Adrenal gland (tissue), 5 donors: ENCODE results near the gene KRT6B.

ENCODE experiments used
- CTCF ChIP-seq, 6 experiments: fragments of 450-650 bp in 4 of 6; fragments of 200-600 bp in 2 of 6; sonication (generic) in 1 of 6; IDR thresholded peaks; 1 replicate in 5 of 6; 2 replicates in 1 of 6; pipeline versions ENCODE4 v1.5.1 to v1.8.0; 2016 to 2021; ENCODE audit warnings: antibody characterized with exemption in 6 of 6, mild to moderate bottlenecking in 2 of 6, moderate library complexity in 1 of 6
- POLR2A ChIP-seq, 2 donors: fragments of 450-650 bp; IDR thresholded peaks; one replicate each; pipeline ENCODE4 v1.6.1; 2017; ENCODE audit warnings: antibody characterized with exemption in 2 of 2, mild to moderate bottlenecking in 2 of 2, moderate library complexity in 1 of 2
- donor health status: DM: no; HTN: no; CAD: no.

DNA sequence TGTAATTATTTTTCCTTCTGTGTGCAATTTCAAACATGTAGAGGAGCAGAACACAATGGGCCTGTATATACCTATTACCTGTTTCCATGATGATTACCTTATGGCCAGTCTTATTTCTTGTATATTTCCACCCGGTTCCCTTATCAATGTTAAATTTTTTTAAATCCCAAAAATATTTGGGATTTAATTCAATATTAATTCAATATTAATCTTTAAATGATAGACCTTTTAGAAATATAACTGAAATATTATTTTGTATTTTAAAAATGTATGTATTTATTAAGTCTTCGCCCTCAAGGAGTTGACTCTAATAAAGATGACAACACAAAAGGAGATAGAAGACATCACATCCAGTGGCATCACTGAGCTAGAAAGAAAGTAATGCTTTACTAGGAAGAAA lies 22.3 kb upstream of the KRT6B start:
- TF ChIP-seq POLR2A (IDR thresholded peaks at IDR 0.05) (no peak), CTCF (IDR thresholded peaks at IDR 0.05) (no peak)
